ENCODE data around the gene LRRC49. TPM values are rescaled to one million over a fixed set of nuclear protein-coding genes. Genes with fewer than 3 reads are reported as not detected.

LRRC49 gene
- total and polyA plus RNA-seq, 2 experiments from 2014 or later: 8.5 to 14.6 TPM

DNA sequence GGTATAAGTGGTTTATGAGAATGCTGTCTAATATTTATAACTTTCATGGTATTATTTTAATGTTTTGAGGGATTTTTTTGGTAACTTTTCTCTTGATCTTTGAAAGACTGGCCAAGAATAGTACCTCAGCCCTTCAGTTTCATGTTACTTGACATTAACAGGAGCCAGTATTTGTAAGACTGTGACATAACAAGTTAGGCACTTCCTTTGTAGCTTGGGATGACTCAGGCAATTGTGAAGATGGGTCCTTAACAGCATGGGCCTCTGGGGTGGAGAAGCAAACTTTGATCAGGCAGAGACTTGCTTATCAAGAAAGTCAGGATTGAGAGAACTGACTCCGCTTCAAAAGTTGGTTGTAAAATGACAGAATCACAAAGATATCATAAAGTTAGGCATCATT, 9.5 kb downstream of the LRRC49 start:
- no peak overlapping the region for H3K4me2 ChIP-seq
- Mint-ChIP-seq H3K27ac (no peak overlapping the region), H3K4me3 (no peak overlapping the region)

DNA sequence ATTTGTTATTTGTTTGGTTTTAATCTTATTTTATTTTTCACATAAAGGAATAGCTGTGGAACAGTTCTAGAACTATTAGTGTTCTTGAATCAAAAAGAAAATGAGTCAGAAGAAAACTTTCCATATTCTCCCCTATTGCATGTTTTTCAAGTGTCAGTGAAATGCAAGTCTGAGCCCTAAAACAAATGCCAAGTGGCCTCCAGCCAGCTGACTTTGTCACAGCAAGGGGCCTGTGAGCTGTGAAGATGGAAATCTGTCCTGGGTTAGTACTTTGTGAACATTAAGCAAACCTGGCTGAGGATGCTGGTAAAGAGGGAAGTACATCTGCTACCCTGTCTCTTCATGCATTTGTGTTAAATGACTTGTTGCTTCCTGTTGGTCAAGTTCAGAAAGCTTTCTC, 14.2 kb downstream of the LRRC49 start:
- Histone ChIP-seq H4K20me1 (replicated peaks; ENCODE audit: insufficient read depth) (no peaks in the 10 kb centered on the region), H3K27me3 (ENCODE audit: insufficient read depth) (no peaks in the 10 kb centered on the region), H3K27ac (ENCODE audit: low read depth) (no peak overlapping the region), H3K9me2 (ENCODE audit: insufficient read depth) (no peaks in the 10 kb centered on the region), H3K36me3 (ENCODE audit: insufficient read depth) (no peaks in the 10 kb centered on the region), H3K4me2 (no peak overlapping the region), H3K79me2 (replicated peaks; ENCODE audit: insufficient read depth) (no peaks in the 10 kb centered on the region), H3K4me1 (ENCODE audit: insufficient read depth) (no peaks in the 10 kb centered on the region), H3F3A (replicated peaks; ENCODE audit: low read depth) (no peaks in the 10 kb centered on the region), H3K4me3 (no peak overlapping the region), H2AFZ (no peak overlapping the region)
- H3K36me3 Mint-ChIP-seq (ENCODE audit: low read depth): peaks cover 11% of the 10 kb centered on the region; the same call in 2 of the 3 replicates
- TF ChIP-seq, protein P1, sequence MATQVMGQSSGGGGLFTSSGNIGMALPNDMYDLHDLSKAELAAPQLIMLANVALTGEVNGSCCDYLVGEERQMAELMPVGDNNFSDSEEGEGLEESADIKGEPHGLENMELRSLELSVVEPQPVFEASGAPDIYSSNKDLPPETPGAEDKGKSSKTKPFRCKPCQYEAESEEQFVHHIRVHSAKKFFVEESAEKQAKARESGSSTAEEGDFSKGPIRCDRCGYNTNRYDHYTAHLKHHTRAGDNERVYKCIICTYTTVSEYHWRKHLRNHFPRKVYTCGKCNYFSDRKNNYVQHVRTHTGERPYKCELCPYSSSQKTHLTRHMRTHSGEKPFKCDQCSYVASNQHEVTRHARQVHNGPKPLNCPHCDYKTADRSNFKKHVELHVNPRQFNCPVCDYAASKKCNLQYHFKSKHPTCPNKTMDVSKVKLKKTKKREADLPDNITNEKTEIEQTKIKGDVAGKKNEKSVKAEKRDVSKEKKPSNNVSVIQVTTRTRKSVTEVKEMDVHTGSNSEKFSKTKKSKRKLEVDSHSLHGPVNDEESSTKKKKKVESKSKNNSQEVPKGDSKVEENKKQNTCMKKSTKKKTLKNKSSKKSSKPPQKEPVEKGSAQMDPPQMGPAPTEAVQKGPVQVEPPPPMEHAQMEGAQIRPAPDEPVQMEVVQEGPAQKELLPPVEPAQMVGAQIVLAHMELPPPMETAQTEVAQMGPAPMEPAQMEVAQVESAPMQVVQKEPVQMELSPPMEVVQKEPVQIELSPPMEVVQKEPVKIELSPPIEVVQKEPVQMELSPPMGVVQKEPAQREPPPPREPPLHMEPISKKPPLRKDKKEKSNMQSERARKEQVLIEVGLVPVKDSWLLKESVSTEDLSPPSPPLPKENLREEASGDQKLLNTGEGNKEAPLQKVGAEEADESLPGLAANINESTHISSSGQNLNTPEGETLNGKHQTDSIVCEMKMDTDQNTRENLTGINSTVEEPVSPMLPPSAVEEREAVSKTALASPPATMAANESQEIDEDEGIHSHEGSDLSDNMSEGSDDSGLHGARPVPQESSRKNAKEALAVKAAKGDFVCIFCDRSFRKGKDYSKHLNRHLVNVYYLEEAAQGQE (IDR thresholded peaks at IDR 0.05; ENCODE audit: unreplicated experiment): no peak
- TF ChIP-seq, protein P2, sequence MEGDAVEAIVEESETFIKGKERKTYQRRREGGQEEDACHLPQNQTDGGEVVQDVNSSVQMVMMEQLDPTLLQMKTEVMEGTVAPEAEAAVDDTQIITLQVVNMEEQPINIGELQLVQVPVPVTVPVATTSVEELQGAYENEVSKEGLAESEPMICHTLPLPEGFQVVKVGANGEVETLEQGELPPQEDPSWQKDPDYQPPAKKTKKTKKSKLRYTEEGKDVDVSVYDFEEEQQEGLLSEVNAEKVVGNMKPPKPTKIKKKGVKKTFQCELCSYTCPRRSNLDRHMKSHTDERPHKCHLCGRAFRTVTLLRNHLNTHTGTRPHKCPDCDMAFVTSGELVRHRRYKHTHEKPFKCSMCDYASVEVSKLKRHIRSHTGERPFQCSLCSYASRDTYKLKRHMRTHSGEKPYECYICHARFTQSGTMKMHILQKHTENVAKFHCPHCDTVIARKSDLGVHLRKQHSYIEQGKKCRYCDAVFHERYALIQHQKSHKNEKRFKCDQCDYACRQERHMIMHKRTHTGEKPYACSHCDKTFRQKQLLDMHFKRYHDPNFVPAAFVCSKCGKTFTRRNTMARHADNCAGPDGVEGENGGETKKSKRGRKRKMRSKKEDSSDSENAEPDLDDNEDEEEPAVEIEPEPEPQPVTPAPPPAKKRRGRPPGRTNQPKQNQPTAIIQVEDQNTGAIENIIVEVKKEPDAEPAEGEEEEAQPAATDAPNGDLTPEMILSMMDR (conservative IDR thresholded peaks at IDR 0.05; ENCODE audit: low read depth in 2 of 2): no peak
- TF ChIP-seq STAT1 (IDR thresholded peaks at IDR 0.05; ENCODE audit: unreplicated experiment): no peak
- no peak for ATAC-seq
- no peak overlapping the region for H3K27ac Mint-ChIP-seq
- peaks cover 4% of the 10 kb centered on the region; the same call in 2 of the 3 replicates for H3K4me1 Mint-ChIP-seq
- DNase-seq (ENCODE audit: low spot score): no peak
- no peaks in the 10 kb centered on the region for H3K27me3 Mint-ChIP-seq (ENCODE audit: insufficient read depth, low read depth, poor library complexity)
- no peaks in the 10 kb centered on the region; the same call in 2 of the 3 replicates for H3K9me3 Mint-ChIP-seq
- no peak overlapping the region for H3K4me3 Mint-ChIP-seq

More for the DNA sequence above, 9.5 kb downstream of the LRRC49 start:
- Histone ChIP-seq H3K79me2 (replicated peaks; ENCODE audit: insufficient read depth) (no peaks in the 10 kb centered on the region), H2AFZ (no peak overlapping the region), H3F3A (replicated peaks; ENCODE audit: low read depth) (no peaks in the 10 kb centered on the region), H3K36me3 (ENCODE audit: insufficient read depth) (no peaks in the 10 kb centered on the region), H3K27me3 (ENCODE audit: insufficient read depth) (no peaks in the 10 kb centered on the region), H3K4me1 (ENCODE audit: insufficient read depth) (no peaks in the 10 kb centered on the region), H4K20me1 (replicated peaks; ENCODE audit: insufficient read depth) (no peaks in the 10 kb centered on the region), H3K27ac (ENCODE audit: low read depth) (no peak overlapping the region), H3K9me2 (ENCODE audit: insufficient read depth) (no peaks in the 10 kb centered on the region), H3K4me3 (no peak overlapping the region)
- TF ChIP-seq ZNF114 (CRISPR knock-in tag; IDR thresholded peaks at IDR 0.05) (no peak), POLR2AphosphoS5 (IDR thresholded peaks at IDR 0.05; ENCODE audit: low read depth) (no peak)
- TF ChIP-seq, protein P1 (IDR thresholded peaks at IDR 0.05; ENCODE audit: unreplicated experiment): no peak
- Mint-ChIP-seq H3K27me3 (ENCODE audit: insufficient read depth, low read depth, poor library complexity) (no peaks in the 10 kb centered on the region), H3K4me1 (peaks cover 4% of the 10 kb centered on the region; the same call in 2 of the 3 replicates), H3K36me3 (ENCODE audit: low read depth) (no peaks in the 10 kb centered on the region; the same call in 2 of the 3 replicates), H3K9me3 (no peaks in the 10 kb centered on the region)
- DNase-seq (ENCODE audit: low spot score): no peak
- no peak for ATAC-seq

Measured in GM23338 (cell line).